GM12891 (cell line): Measurements from ENCODE around the gene HSD3B2.

Source experiments
- DNase-seq: peaks from one replicate; pipeline ENCODE4 v3.0.0; 2011; ENCODE audit warnings: low spot score; ENCODE audit not compliant: insufficient read length
- FAIRE-seq: peaks from 2 replicates; lab custom pipeline; 2011; peaks lifted over from hg19 to GRCh38; lab: Jason Lieb, UNC
- PAX5 ChIP-seq: IDR thresholded peaks from 2 replicates; pipeline ENCODE4 v1.6.1; 2011; ENCODE audit warnings: low read length, moderate library complexity, mild to moderate bottlenecking; ENCODE audit not compliant: insufficient read depth, severe bottlenecking
- POLR2A ChIP-seq: IDR thresholded peaks from 2 replicates; pipeline ENCODE4 v1.6.1; 2011; ENCODE audit warnings: low read depth, low read length, control low read depth
- POLR2AphosphoS5 ChIP-seq: IDR thresholded peaks from 2 replicates; pipeline ENCODE4 v1.6.1; 2011; ENCODE audit warnings: low read depth, low read length, control low read depth
- POU2F2 ChIP-seq: IDR thresholded peaks from 2 replicates; pipeline ENCODE4 v1.6.1; 2011; ENCODE audit warnings: low read depth, mild to moderate bottlenecking, control low read depth, low read length, moderate library complexity
- SPI1 ChIP-seq: IDR thresholded peaks from 2 replicates; pipeline ENCODE4 v1.6.1; 2011; ENCODE audit warnings: low read depth, low read length, control low read depth
- TAF1 ChIP-seq: IDR thresholded peaks from 2 replicates; pipeline ENCODE4 v1.6.1; 2011; ENCODE audit warnings: low read depth, low read length, control low read depth

Gene HSD3B2

GRCh38 chr1:119429687-119430086 is 14.7 kb downstream of the HSD3B2 start:
- FAIRE-seq (no peak), DNase-seq (no peak)
- no peak for TF ChIP-seq POU2F2
- TF ChIP-seq SPI1 = no peak
- TF ChIP-seq POLR2AphosphoS5 = no peak
- TF ChIP-seq TAF1 = no peak
- TF ChIP-seq PAX5 = no peak
- no peak for TF ChIP-seq POLR2A

GRCh38 chr1:119430486-119430885 is 15.5 kb downstream of the HSD3B2 start:
- FAIRE-seq (no peak), DNase-seq (no peak)
- TF ChIP-seq SPI1 = no peak

- no peak for TF ChIP-seq PAX5
- no peak for FAIRE-seq
- no peak for DNase-seq
Observed at GRCh38 chr1:119431836-119432235, 16.9 kb downstream of the HSD3B2 start.

GRCh38 chr1:119435052-119435451 is 20.1 kb downstream of the HSD3B2 start:
- DNase-seq (no peak), FAIRE-seq (no peak)
- TF ChIP-seq PAX5 = no peak
- TF ChIP-seq SPI1 = no peak
- TF ChIP-seq POLR2A = no peak
- no peak for TF ChIP-seq POU2F2
- no peak for TF ChIP-seq TAF1

GRCh38 chr1:119438761-119439160 is 23.8 kb downstream of the HSD3B2 start:
- TF ChIP-seq POLR2A (no peak), POLR2AphosphoS5 (no peak)
- DNase-seq = no peak
- no peak for FAIRE-seq

- DNase-seq (no peak), FAIRE-seq (no peak)
- TF ChIP-seq PAX5 = no peak
- no peak for TF ChIP-seq POLR2A
- no peak for TF ChIP-seq POU2F2
Observed at GRCh38 chr1:119440721-119441307, 25.9 kb downstream of the HSD3B2 start.

- DNase-seq (no peak), FAIRE-seq (no peak)
Observed at GRCh38 chr1:119442756-119443155, 27.8 kb downstream of the HSD3B2 start.

GRCh38 chr1:119446321-119446720 is 31.4 kb downstream of the HSD3B2 start:
- TF ChIP-seq SPI1 = no peak
- TF ChIP-seq POLR2AphosphoS5 = no peak
- TF ChIP-seq PAX5 = no peak
- TF ChIP-seq POU2F2 = no peak
- no peak for TF ChIP-seq TAF1
- no peak for TF ChIP-seq POLR2A
- FAIRE-seq = no peak

More at GRCh38 chr1:119442756-119443155, 27.8 kb downstream of the HSD3B2 start:
- no peak for TF ChIP-seq POLR2AphosphoS5
- TF ChIP-seq TAF1 = no peak
- no peak for TF ChIP-seq POU2F2
- TF ChIP-seq SPI1 = no peak
- no peak for TF ChIP-seq PAX5
- no peak for TF ChIP-seq POLR2A

GRCh38 chr1:119447344-119448126 is 32.6 kb downstream of the HSD3B2 start:
- no peak for FAIRE-seq
- DNase-seq = no peak
- TF ChIP-seq POLR2AphosphoS5 = no peak
- no peak for TF ChIP-seq SPI1
- TF ChIP-seq POLR2A = no peak
- no peak for TF ChIP-seq PAX5
- TF ChIP-seq TAF1 = no peak
- no peak for TF ChIP-seq POU2F2

More at GRCh38 chr1:119446321-119446720, 31.4 kb downstream of the HSD3B2 start:
- no peak for DNase-seq

GRCh38 chr1:119448127-119448511 is 33.2 kb downstream of the HSD3B2 start:
- TF ChIP-seq POLR2A = no peak
- no peak for TF ChIP-seq TAF1
- TF ChIP-seq POLR2AphosphoS5 = no peak
- TF ChIP-seq SPI1 = no peak
- TF ChIP-seq PAX5 = no peak
- TF ChIP-seq POU2F2 = no peak
- no peak for DNase-seq
- no peak for FAIRE-seq
